Ishikawa (cell line): ENCODE data around the gene THRB.

Source experiments
- CEBPB ChIP-seq: IDR thresholded peaks from 2 replicates; pipeline ENCODE4 v1.6.1; 2012
- CREB1 ChIP-seq: IDR thresholded peaks from 2 replicates; pipeline ENCODE4 v1.6.1; 2012; ENCODE audit warnings: low read depth
- EP300 ChIP-seq: IDR thresholded peaks from 2 replicates; pipeline ENCODE4 v1.6.1; 2012; ENCODE audit warnings: borderline replicate concordance
- TF ChIP-seq, protein P1 (sequence below): IDR thresholded peaks from 2 replicates; pipeline ENCODE4 v1.6.1; 2012

DNA sequence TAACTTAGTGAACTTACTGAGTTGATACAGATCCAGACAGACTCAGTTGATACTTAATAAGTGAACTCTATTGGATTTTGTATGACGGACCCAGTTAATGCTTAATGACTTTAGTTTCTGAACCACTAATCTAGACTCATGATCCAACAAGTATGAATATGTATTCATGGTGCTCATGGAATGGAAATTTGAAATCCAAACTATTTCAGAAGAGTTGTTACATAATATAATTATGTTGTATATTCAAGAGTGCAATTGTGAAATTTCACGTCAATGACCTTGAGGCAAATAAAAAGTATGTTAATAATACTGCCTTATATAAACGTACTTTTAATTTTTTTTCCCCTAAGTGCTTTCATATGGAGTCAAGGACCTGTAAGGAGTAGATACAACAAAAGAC is 78.8 kb downstream of the THRB start:
- TF ChIP-seq CEBPB (no peak), CREB1 (no peak), EP300 (no peak)
- TF ChIP-seq, protein P1, sequence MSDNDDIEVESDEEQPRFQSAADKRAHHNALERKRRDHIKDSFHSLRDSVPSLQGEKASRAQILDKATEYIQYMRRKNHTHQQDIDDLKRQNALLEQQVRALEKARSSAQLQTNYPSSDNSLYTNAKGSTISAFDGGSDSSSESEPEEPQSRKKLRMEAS, result no peak
